ENCODE measurements around the gene NUDCD3. TPM values are rescaled to one million over a fixed set of nuclear protein-coding genes. Genes with fewer than 3 reads are reported as not detected.
A peak's percentile ranks its signal among the peaks of the same experiment; 100 is the strongest.

NUDCD3 gene
- total and polyA plus RNA-seq, 8 donors = 22.4 to 62.1 (median 35.4) TPM

GRCh38 chr7:44391746-44392617, 98.5 kb downstream of the NUDCD3 start:
- whole genome bisulfite sequencing, 2 donors = 93 to 96% methylated on average over 11 of the region's 11 CpGs
- intact Hi-C loops (cut with DNase I) = no loop called here

GRCh38 chr7:44391171-44391570, 99.3 kb downstream of the NUDCD3 start:
- FAIRE-seq = no peak
- DNase-seq = peak in 1 of 6 donors; percentile 1
- WGBS, 2 donors = 85 to 92% methylated on average over 10 of the region's 10 CpGs
- no peak for TF ChIP-seq CTCF (IDR thresholded peaks at IDR 0.05)
- no peaks in the 10 kb centered on the region for H3K27me3 ChIP-seq
- H3K9me3 ChIP-seq = no peaks in the 10 kb centered on the region
- intact Hi-C loops (cut with DNase I) = no loop called here
- no peaks in the 10 kb centered on the region for H3K4me1 ChIP-seq
- H3K36me3 ChIP-seq = peaks cover 0 to 18% (median 17%) of the 10 kb centered on the region in 3 donors
- no peak overlapping the region for H3K27ac ChIP-seq
- H3K4me3 ChIP-seq = no peak overlapping the region
- ATAC-seq = no peak

More at GRCh38 chr7:44391746-44392617, 98.5 kb downstream of the NUDCD3 start:
- no peak for FAIRE-seq
- Histone ChIP-seq H3K9me3 (no peaks in the 10 kb centered on the region), H3K4me1 (no peaks in the 10 kb centered on the region), H3K27ac (no peak overlapping the region), H3K4me3 (no peak overlapping the region), H3K36me3 (peaks cover 0 to 18% (median 17%) of the 10 kb centered on the region in 3 donors), H3K27me3 (no peaks in the 10 kb centered on the region)
- no peak for TF ChIP-seq CTCF (IDR thresholded peaks at IDR 0.05)
- peak in 1 of 6 donors; percentile 4 for DNase-seq
- ATAC-seq = no peak

- H3K4me3 ChIP-seq = no peak overlapping the region
- no peaks in the 10 kb centered on the region for H3K27me3 ChIP-seq
- H3K27ac ChIP-seq = no peak overlapping the region
- TF ChIP-seq CTCF (IDR thresholded peaks at IDR 0.05) = no peak
- H3K4me1 ChIP-seq = no peaks in the 10 kb centered on the region
- H3K9me3 ChIP-seq = no peaks in the 10 kb centered on the region
- intact Hi-C loops (cut with DNase I) = no loop called here
- peaks cover 0 to 18% (median 17%) of the 10 kb centered on the region in 3 donors for H3K36me3 ChIP-seq
- 81 to 86% methylated on average over 2 of the region's 2 CpGs for WGBS, 2 donors
- DNase-seq (peak in 1 of 6 donors; percentile 2), FAIRE-seq (no peak), ATAC-seq (no peak)
These were observed 99.8 kb downstream of the NUDCD3 start for GRCh38 chr7:44390701-44391100.

- WGBS, 2 donors = 91 to 96% methylated on average over 14 of the region's 14 CpGs
- H3K27me3 ChIP-seq = no peaks in the 10 kb centered on the region
- FAIRE-seq (no peak), DNase-seq (peak in 1 of 6 donors; percentile 4), ATAC-seq (no peak)
- intact Hi-C loops (cut with DNase I) = no loop called here
- no peaks in the 10 kb centered on the region for H3K4me1 ChIP-seq
- no peak overlapping the region for H3K4me3 ChIP-seq
- H3K9me3 ChIP-seq = no peaks in the 10 kb centered on the region
- no peak overlapping the region for H3K27ac ChIP-seq
- no peak for TF ChIP-seq CTCF (IDR thresholded peaks at IDR 0.05)
- peaks cover 0 to 18% (median 17%) of the 10 kb centered on the region in 3 donors for H3K36me3 ChIP-seq
These were observed 102.1 kb downstream of the NUDCD3 start for GRCh38 chr7:44388089-44388970.

Measured in pancreas (tissue), 10 donors.